ENCODE results near the gene DUOX1. TPM values are rescaled to one million over a fixed set of nuclear protein-coding genes. Genes with fewer than 3 reads are reported as not detected.
A peak's percentile ranks its signal among the peaks of the same experiment; 100 is the strongest.

The DUOX1 gene
- total RNA-seq, 1 experiment from 2014 or later: 19.6 TPM

GRCh38 chr15:45117308-45118130 lies 12.3 kb upstream of the DUOX1 start:
- H3K9me2 ChIP-seq (ENCODE audit: insufficient read depth): no peaks in the 10 kb centered on the region
- H2AFZ ChIP-seq (ENCODE audit: low read depth, low read length, poor library complexity, severe bottlenecking): no peak overlapping the region
- no peaks in the 10 kb centered on the region for H3K36me3 ChIP-seq (ENCODE audit: control insufficient read depth in 1 of 2, insufficient read depth in 2 of 2, low read length in 2 of 2)
- intact Hi-C loops (cut with micrococcal nuclease): no loop called here
- peak overlapping the region; percentile 34 for H3K4me2 ChIP-seq (ENCODE audit: low read length)
- no peak overlapping the region for H3K9ac ChIP-seq (ENCODE audit: low read length)
- ChIA-PET POLR2A (interaction anchor here (1.4 kb wide), 1 partner anchor 13 kb away, joined by 3 read pairs; the partner anchor contains the start of gene DUOX1), CTCF (interaction anchor here (0.6 to 1.9 kb wide), 26 partner anchors 8 to 476 kb away, joined by 3 to 60 read pairs (median 6); partner anchors contain the start of genes DUOX1 and DUOXA1), RAD21 (ENCODE audit: low non-redundant PET in 1 of 2, low total read pairs in 2 of 2, uncharacterized antibody in 2 of 2, unreplicated experiment in 2 of 2) (interaction anchor here in 1 of 2 experiments (1.1 kb wide), 1 partner anchor 9 kb away, joined by 4 read pairs; no protein-coding TSS in a partner anchor)
- no peaks in the 10 kb centered on the region for H3K9me3 ChIP-seq (ENCODE audit: control insufficient read depth in 1 of 2, insufficient read depth in 1 of 2, low read depth in 1 of 2, low read length in 2 of 2)
- no peaks in the 10 kb centered on the region for H3K27me3 ChIP-seq (ENCODE audit: insufficient read depth, low read length)
- BruUV-seq (replicated peaks): no TSS peak
- no peaks in the 10 kb centered on the region for H4K20me1 ChIP-seq (ENCODE audit: insufficient read depth)
- H3K4me1 ChIP-seq (ENCODE audit: control insufficient read depth in 1 of 2, insufficient read depth in 2 of 2, low read length in 2 of 2): peaks cover 2 to 15% of the 10 kb centered on the region in 2 experiments; a peak in 3 of 4 replicates
- TF ChIP-seq TCF7L2 (IDR thresholded peaks at IDR 0.05; ENCODE audit: borderline replicate concordance, extremely low read depth, insufficient read depth, insufficient read length): no peak
- TF ChIP-seq, protein P1, sequence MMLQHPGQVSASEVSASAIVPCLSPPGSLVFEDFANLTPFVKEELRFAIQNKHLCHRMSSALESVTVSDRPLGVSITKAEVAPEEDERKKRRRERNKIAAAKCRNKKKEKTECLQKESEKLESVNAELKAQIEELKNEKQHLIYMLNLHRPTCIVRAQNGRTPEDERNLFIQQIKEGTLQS (IDR thresholded peaks at IDR 0.05): no peak
- no peak for TF ChIP-seq EZH2 (IDR thresholded peaks at IDR 0.05)
- TF ChIP-seq POLR2A (IDR thresholded peaks at IDR 0.05; ENCODE audit: borderline replicate concordance, extremely low read depth, insufficient read depth, insufficient read length): no peak
- TF ChIP-seq, protein P2, sequence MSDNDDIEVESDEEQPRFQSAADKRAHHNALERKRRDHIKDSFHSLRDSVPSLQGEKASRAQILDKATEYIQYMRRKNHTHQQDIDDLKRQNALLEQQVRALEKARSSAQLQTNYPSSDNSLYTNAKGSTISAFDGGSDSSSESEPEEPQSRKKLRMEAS (IDR thresholded peaks at IDR 0.05): no peak
- TF ChIP-seq EGR1 (IDR thresholded peaks at IDR 0.05; ENCODE audit: low read depth): no peak
- H3K4me3 ChIP-seq (replicated peaks in 1 of 2; ENCODE audit: low read depth in 1 of 2, low read length in 2 of 2): no peak overlapping the region
- no peak for DNase-seq (ENCODE audit: low read depth, low spot score)
- no peaks in the 10 kb centered on the region for H3K79me2 ChIP-seq (ENCODE audit: insufficient read depth, low read length)
- peak; percentile 52 for ATAC-seq
- H3K27ac ChIP-seq (ENCODE audit: low read depth, low read length): no peak overlapping the region

DNA sequence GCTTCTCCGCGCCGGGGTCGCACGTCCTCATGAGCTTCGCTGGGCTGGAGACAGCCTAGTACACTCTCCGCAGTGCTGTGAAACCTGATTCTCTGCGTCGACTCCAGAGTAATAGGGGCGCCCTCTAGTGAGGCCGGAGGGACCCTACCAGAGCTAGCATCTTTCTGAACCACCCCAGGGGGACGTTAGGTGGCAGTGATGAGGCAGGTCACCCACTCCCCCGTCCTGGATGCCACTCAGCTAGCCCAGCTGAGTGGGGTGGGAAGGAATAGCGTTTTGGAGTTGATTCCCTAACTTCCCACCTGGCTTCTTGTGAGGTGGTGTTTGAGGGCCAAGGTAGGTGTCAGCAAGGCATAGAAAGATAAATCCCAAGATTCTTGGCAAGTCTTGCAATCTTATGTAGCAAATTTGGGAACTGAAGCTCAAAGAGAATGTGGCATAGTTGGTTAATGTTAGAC lies 11.6 kb upstream of the DUOX1 start:
- RAD21 ChIA-PET (ENCODE audit: low non-redundant PET in 1 of 2, low total read pairs in 2 of 2, uncharacterized antibody in 2 of 2, unreplicated experiment in 2 of 2): interaction anchor here (0.6 to 1.1 kb wide), 2 partner anchors 9 kb away, joined by 3 to 4 read pairs; no protein-coding TSS in a partner anchor

More for the DNA sequence above, 11.6 kb upstream of the DUOX1 start:
- Histone ChIP-seq H2AFZ (ENCODE audit: low read depth, low read length, poor library complexity, severe bottlenecking) (no peak overlapping the region), H3K9me2 (ENCODE audit: insufficient read depth) (no peaks in the 10 kb centered on the region), H3K9me3 (ENCODE audit: control insufficient read depth in 1 of 2, insufficient read depth in 1 of 2, low read depth in 1 of 2, low read length in 2 of 2) (no peaks in the 10 kb centered on the region), H3K9ac (ENCODE audit: low read length) (no peak overlapping the region), H3K36me3 (ENCODE audit: control insufficient read depth in 1 of 2, insufficient read depth in 2 of 2, low read length in 2 of 2) (no peaks in the 10 kb centered on the region), H3K4me1 (ENCODE audit: control insufficient read depth in 1 of 2, insufficient read depth in 2 of 2, low read length in 2 of 2) (peaks cover 2 to 16% of the 10 kb centered on the region in 2 experiments; a peak in 3 of 4 replicates), H3K4me2 (ENCODE audit: low read length) (peak overlapping the region; percentile 34), H3K27ac (ENCODE audit: low read depth, low read length) (no peak overlapping the region), H3K79me2 (ENCODE audit: insufficient read depth, low read length) (no peaks in the 10 kb centered on the region), H3K27me3 (ENCODE audit: insufficient read depth, low read length) (no peaks in the 10 kb centered on the region), H4K20me1 (ENCODE audit: insufficient read depth) (no peaks in the 10 kb centered on the region), H3K4me3 (replicated peaks in 1 of 2; ENCODE audit: low read depth in 1 of 2, low read length in 2 of 2) (no peak overlapping the region)
- DNase-seq (ENCODE audit: low read depth, low spot score) (peak; percentile 75), ATAC-seq (peak; percentile 99)
- intact Hi-C loops (cut with micrococcal nuclease): no loop called here
- ChIA-PET POLR2A (interaction anchor here (1.4 kb wide), 1 partner anchor 12 kb away, joined by 3 read pairs; the partner anchor contains the start of gene DUOX1), CTCF (interaction anchor here (0.5 to 1.9 kb wide), 27 partner anchors 9 to 476 kb away, joined by 3 to 60 read pairs (median 6); partner anchors contain the start of genes DUOX1 and DUOXA1)
- peak; percentile 99 to 100 (median 99) for TF ChIP-seq CTCF (IDR thresholded peaks at IDR 0.05 in 2 of 3, conservative IDR thresholded peaks at IDR 0.05 in 1 of 3; ENCODE audit: borderline replicate concordance in 1 of 3, insufficient read depth in 1 of 3, low read depth in 2 of 3, low read length in 2 of 3)
- no peak for TF ChIP-seq SP1 (IDR thresholded peaks at IDR 0.05; ENCODE audit: low read depth)
- TF ChIP-seq RAD21 (IDR thresholded peaks at IDR 0.05; ENCODE audit: low read depth): peak; percentile 79
- BruUV-seq (replicated peaks): no TSS peak

Measured in HCT116 (cell line).